HepG2 (cell line): ENCODE measurements around the gene GPN2. TPM values are rescaled to one million over a fixed set of nuclear protein-coding genes. Genes with fewer than 3 reads are reported as not detected.

Experiments used
- ATAD3A ChIP-seq: sonication (generic); formaldehyde crosslinking; IDR thresholded peaks from 2 replicates; pipeline ENCODE4 v1.4.0; 2020; ENCODE audit warnings: missing genetic modification reagents
- ATF7 ChIP-seq, 2 experiments: fragments of 450-650 bp in 1 of 2; sonication (generic) in 1 of 2; formaldehyde crosslinking in 1 of 2; IDR thresholded peaks; 2 replicates each; pipeline versions ENCODE4 v1.4.0 to v1.6.1; 2016 to 2020; ENCODE audit warnings: antibody characterized with exemption in 1 of 2, mild to moderate bottlenecking in 1 of 2, missing genetic modification reagents in 1 of 2
- DNMT1 ChIP-seq: sonication (generic); formaldehyde crosslinking; IDR thresholded peaks from 2 replicates; pipeline ENCODE4 v1.5.1; 2020; ENCODE audit warnings: mild to moderate bottlenecking, missing genetic modification reagents
- ELF1 ChIP-seq: sonication (generic); formaldehyde crosslinking; IDR thresholded peaks from 2 replicates; pipeline ENCODE4 v1.4.0; 2020; ENCODE audit warnings: missing genetic modification reagents
- MAFG ChIP-seq: sonication (generic); formaldehyde crosslinking; IDR thresholded peaks from 2 replicates; pipeline ENCODE4 v1.5.1; 2020; ENCODE audit warnings: mild to moderate bottlenecking, missing genetic modification reagents
- NR2C2 ChIP-seq: sonication (generic); formaldehyde crosslinking; IDR thresholded peaks from 2 replicates; pipeline ENCODE4 v1.4.0; 2020; ENCODE audit warnings: missing genetic modification reagents, mild to moderate bottlenecking, moderate library complexity, borderline replicate concordance
- POGZ ChIP-seq: sonication (generic); formaldehyde crosslinking; IDR thresholded peaks from 2 replicates; pipeline ENCODE4 v1.4.0; 2020; ENCODE audit warnings: mild to moderate bottlenecking, missing genetic modification reagents
- SP1 ChIP-seq, 2 experiments: fragments of 450-650 bp in 1 of 2; sonication (generic) in 1 of 2; formaldehyde crosslinking in 1 of 2; IDR thresholded peaks; 2 replicates each; pipeline versions ENCODE4 v1.4.0 to v1.6.1; 2016 to 2020; ENCODE audit warnings: missing genetic modification reagents in 1 of 2
- ZBTB42 ChIP-seq: sonication (generic); formaldehyde crosslinking; IDR thresholded peaks from 2 replicates; pipeline ENCODE4 v1.5.0; 2020; ENCODE audit warnings: mild to moderate bottlenecking, missing genetic modification reagents
- ZNF136 ChIP-seq: sonication (generic); formaldehyde crosslinking; IDR thresholded peaks from 2 replicates; pipeline ENCODE4 v1.8.1; 2022; ENCODE audit warnings: low read depth, mild to moderate bottlenecking, moderate library complexity, missing genetic modification reagents
- ZNF329 ChIP-seq: sonication (generic); formaldehyde crosslinking; IDR thresholded peaks from 2 replicates; pipeline ENCODE4 v1.9.0; 2021; ENCODE audit warnings: low read depth, mild to moderate bottlenecking, missing genetic modification reagents
- ZNF335 ChIP-seq: sonication (generic); formaldehyde crosslinking; IDR thresholded peaks from 2 replicates; pipeline ENCODE4 v1.4.0; 2020; ENCODE audit warnings: missing genetic modification reagents
- ZNF556 ChIP-seq: sonication (generic); formaldehyde crosslinking; IDR thresholded peaks from 2 replicates; pipeline ENCODE4 v1.4.0; 2020; ENCODE audit warnings: mild to moderate bottlenecking, missing genetic modification reagents, borderline replicate concordance
- ZNF768 ChIP-seq: sonication (generic); formaldehyde crosslinking; IDR thresholded peaks from 2 replicates; pipeline ENCODE4 v1.4.0; 2020; ENCODE audit warnings: missing genetic modification reagents
- polyA plus RNA-seq, 8 experiments: library from polyadenylated mRNA; depleted of rRNA in 3 of 8; stranded (reverse) in 7 of 8; unstranded in 1 of 8; fragments of >200 nt; fragmentation: Illumina TruSeq in 4 of 8; extraction: Trizol in 4 of 8; gene quantifications; 2 replicates each; pipeline versions ENCODE4 v1.2.1 to v1.2.3, GENCODE V29; 2011 to 2016; ENCODE audit warnings: low read depth in 4 of 8, missing spikeins in 1 of 8, mixed read lengths in 1 of 8; ENCODE audit not compliant: insufficient read depth in 1 of 8
- total RNA-seq, 5 experiments: library from RNA; depleted of rRNA; stranded (reverse); fragments of >200 nt; fragmentation: Illumina TruSeq; extraction: Trizol; gene quantifications; 2 replicates each; pipeline ENCODE4 v1.2.3, GENCODE V29; 2016; ENCODE audit warnings: low read depth in 1 of 5
- TF ChIP-seq, protein P1 (sequence below): IDR thresholded peaks from 2 replicates; pipeline ENCODE4 v1.6.1; 2012; ENCODE audit warnings: inconsistent platforms
- TF ChIP-seq, protein P2 (sequence below): sonication (generic); formaldehyde crosslinking; IDR thresholded peaks from 2 replicates; pipeline ENCODE4 v1.5.0; 2020; ENCODE audit warnings: mild to moderate bottlenecking, missing genetic modification reagents, borderline replicate concordance
- TF ChIP-seq, protein P3 (sequence below): sonication (generic); formaldehyde crosslinking; IDR thresholded peaks from 2 replicates; pipeline ENCODE4 v1.4.0; 2020; ENCODE audit warnings: missing genetic modification reagents, borderline replicate concordance
- TF ChIP-seq, protein P4 (sequence below): sonication (generic); formaldehyde crosslinking; IDR thresholded peaks from 2 replicates; pipeline ENCODE4 v1.9.0; 2022; ENCODE audit warnings: missing genetic modification reagents, mild to moderate bottlenecking, borderline replicate concordance
- TF ChIP-seq, protein P5 (sequence below): sonication (generic); formaldehyde crosslinking; IDR thresholded peaks from 2 replicates; pipeline ENCODE4 v1.8.0; 2023; ENCODE audit warnings: mild to moderate bottlenecking, missing genetic modification reagents

The GPN2 gene
- total and polyA plus RNA-seq, 2 of the 13 experiments (the other 11 are each of a cell fraction or from before 2014, with no cell fraction given) = 19.3 to 38.9 TPM

DNA sequence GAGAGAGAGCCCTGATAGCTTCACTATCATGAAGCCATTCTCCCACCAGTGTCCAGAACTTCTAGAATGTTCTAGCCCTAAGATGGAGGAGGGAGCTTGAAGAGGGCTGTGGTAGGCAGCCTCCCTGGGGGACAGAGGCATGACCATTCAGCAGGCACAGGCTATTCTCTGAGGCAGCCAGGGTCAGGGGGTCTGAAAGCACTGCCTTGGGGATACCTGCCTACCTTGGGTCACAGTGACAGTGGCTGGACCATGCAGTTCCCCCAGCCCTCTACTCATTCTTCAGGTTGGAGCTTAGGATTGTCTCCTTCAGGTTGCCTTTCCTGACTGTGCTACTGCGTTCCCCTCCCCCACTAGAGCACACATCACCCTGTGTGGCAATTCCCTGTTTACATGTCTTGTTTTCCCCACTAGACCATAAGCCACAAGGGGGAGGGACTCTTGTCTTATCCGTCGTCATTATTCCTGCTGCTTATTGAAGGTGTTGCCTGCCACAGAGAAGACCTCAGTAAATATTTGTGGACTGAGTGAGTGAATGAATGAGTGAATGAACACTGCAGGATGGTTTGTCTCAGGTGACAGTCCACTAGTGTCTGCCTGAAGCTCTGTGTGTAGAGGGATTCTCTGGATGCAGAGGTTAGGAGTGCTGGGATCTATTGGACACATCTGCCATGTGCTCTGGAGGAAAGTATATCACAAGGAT is 58.4 kb downstream of the GPN2 start (continued):
- TF ChIP-seq, protein P1, sequence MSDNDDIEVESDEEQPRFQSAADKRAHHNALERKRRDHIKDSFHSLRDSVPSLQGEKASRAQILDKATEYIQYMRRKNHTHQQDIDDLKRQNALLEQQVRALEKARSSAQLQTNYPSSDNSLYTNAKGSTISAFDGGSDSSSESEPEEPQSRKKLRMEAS = peak; percentile 50; the same call in 1 of the 2 replicates
- TF ChIP-seq, protein P2, sequence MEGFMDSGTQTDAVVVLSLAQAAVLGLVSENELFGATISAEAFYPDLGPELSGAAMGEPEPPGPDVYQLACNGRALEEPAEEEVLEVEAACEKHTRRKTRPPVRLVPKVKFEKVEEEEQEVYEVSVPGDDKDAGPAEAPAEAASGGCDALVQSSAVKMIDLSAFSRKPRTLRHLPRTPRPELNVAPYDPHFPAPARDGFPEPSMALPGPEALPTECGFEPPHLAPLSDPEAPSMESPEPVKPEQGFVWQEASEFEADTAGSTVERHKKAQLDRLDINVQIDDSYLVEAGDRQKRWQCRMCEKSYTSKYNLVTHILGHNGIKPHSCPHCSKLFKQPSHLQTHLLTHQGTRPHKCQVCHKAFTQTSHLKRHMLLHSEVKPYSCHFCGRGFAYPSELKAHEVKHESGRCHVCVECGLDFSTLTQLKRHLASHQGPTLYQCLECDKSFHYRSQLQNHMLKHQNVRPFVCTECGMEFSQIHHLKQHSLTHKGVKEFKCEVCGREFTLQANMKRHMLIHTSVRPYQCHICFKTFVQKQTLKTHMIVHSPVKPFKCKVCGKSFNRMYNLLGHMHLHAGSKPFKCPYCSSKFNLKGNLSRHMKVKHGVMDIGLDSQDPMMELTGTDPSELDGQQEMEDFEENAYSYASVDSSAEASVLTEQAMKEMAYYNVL (CRISPR knock-in tag) = peak; percentile 69; the same call in 1 of the 2 replicates
- TF ChIP-seq ELF1 (CRISPR knock-in tag) (peak; percentile 36; the same call in 1 of the 2 replicates), ZNF768 (no peak), POGZ (CRISPR knock-in tag) (no peak), NR2C2 (CRISPR knock-in tag) (0 out of 2 replicates have a peak, but pooled peaks have one; percentile 23), ZNF136 (no peak), ATAD3A (CRISPR knock-in tag) (no peak), DNMT1 (CRISPR knock-in tag) (no peak), ATF7 (IDR thresholded peaks at IDR 0.05) (peak; percentile 33; the same call in 1 of the 2 replicates), ATF7 (CRISPR knock-in tag; IDR thresholded peaks at IDR 0.05) (peak; percentile 41; the same call in 1 of the 2 replicates), MAFG (no peak), SP1 (IDR thresholded peaks at IDR 0.05) (no peak), SP1 (CRISPR knock-in tag; IDR thresholded peaks at IDR 0.05) (no peak; the same call in 1 of the 2 replicates), ZNF556 (no peak), ZNF335 (peak; percentile 59; the same call in 1 of the 2 replicates), ZNF329 (CRISPR knock-in tag) (no peak), ZBTB42 (CRISPR knock-in tag) (no peak)
- TF ChIP-seq, protein P3, sequence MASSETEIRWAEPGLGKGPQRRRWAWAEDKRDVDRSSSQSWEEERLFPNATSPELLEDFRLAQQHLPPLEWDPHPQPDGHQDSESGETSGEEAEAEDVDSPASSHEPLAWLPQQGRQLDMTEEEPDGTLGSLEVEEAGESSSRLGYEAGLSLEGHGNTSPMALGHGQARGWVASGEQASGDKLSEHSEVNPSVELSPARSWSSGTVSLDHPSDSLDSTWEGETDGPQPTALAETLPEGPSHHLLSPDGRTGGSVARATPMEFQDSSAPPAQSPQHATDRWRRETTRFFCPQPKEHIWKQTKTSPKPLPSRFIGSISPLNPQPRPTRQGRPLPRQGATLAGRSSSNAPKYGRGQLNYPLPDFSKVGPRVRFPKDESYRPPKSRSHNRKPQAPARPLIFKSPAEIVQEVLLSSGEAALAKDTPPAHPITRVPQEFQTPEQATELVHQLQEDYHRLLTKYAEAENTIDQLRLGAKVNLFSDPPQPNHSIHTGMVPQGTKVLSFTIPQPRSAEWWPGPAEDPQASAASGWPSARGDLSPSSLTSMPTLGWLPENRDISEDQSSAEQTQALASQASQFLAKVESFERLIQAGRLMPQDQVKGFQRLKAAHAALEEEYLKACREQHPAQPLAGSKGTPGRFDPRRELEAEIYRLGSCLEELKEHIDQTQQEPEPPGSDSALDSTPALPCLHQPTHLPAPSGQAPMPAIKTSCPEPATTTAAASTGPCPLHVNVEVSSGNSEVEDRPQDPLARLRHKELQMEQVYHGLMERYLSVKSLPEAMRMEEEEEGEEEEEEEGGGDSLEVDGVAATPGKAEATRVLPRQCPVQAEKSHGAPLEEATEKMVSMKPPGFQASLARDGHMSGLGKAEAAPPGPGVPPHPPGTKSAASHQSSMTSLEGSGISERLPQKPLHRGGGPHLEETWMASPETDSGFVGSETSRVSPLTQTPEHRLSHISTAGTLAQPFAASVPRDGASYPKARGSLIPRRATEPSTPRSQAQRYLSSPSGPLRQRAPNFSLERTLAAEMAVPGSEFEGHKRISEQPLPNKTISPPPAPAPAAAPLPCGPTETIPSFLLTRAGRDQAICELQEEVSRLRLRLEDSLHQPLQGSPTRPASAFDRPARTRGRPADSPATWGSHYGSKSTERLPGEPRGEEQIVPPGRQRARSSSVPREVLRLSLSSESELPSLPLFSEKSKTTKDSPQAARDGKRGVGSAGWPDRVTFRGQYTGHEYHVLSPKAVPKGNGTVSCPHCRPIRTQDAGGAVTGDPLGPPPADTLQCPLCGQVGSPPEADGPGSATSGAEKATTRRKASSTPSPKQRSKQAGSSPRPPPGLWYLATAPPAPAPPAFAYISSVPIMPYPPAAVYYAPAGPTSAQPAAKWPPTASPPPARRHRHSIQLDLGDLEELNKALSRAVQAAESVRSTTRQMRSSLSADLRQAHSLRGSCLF = no peak
- TF ChIP-seq, protein P4, sequence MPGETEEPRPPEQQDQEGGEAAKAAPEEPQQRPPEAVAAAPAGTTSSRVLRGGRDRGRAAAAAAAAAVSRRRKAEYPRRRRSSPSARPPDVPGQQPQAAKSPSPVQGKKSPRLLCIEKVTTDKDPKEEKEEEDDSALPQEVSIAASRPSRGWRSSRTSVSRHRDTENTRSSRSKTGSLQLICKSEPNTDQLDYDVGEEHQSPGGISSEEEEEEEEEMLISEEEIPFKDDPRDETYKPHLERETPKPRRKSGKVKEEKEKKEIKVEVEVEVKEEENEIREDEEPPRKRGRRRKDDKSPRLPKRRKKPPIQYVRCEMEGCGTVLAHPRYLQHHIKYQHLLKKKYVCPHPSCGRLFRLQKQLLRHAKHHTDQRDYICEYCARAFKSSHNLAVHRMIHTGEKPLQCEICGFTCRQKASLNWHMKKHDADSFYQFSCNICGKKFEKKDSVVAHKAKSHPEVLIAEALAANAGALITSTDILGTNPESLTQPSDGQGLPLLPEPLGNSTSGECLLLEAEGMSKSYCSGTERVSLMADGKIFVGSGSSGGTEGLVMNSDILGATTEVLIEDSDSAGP (CRISPR knock-in tag) = no peak; the same call in 1 of the 2 replicates
- TF ChIP-seq, protein P5, sequence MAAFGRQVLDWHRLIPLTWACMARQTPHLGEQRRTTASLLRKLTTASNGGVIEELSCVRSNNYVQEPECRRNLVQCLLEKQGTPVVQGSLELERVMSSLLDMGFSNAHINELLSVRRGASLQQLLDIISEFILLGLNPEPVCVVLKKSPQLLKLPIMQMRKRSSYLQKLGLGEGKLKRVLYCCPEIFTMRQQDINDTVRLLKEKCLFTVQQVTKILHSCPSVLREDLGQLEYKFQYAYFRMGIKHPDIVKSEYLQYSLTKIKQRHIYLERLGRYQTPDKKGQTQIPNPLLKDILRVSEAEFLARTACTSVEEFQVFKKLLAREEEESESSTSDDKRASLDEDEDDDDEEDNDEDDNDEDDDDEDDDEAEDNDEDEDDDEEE (CRISPR knock-in tag) = no peak
